CD4-positive, alpha-beta T cell treated with Interleukin-15 for 1 hour (primary cell): ENCODE measurements around the gene INHBB.
"Not testable (repeated sequence)": the region's sequence is repeated elsewhere in the genome, so short reads cannot be mapped to it uniquely, and the experiment has no call there.

Source experiments
- DNase-seq: peaks from one replicate; pipeline ENCODE4 v3.0.0-alpha.2; 2020

INHBB gene

DNA sequence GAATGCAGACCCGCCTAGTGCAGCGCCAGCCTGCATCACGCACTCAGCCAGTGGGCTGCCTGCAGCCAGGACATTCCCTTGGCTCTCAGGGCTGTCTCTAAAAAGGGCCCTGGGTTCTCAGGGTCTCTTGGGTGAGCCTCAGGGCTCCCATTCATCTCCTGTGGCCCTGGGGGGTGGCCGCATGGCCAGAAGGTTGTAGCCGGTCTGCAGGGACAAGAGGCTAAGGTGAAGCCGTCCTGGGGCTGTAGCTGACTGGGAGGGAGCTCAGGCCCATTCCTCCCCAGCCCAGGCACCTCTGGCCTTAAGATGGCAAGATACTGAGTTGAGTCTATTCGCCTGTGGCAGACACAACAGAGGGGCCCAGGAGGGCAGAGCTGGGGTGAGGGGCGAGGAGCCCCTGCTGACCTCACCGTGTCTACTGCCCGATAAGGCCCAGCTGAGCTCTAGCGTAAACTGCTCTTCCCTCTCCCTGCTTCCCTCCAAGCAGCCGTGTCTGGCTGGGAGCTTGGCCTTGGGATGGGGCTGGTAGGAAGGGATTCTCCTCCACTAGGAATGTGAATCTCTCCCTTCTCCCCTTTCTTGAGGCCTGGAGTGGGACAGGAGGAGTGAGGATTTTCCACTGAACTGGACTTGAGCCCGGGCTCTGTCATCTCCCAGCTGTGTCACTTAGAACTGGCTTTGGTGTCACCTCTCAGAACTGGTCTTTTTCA is 37.9 kb downstream of the INHBB start:
- DNase-seq, result no peak

DNA sequence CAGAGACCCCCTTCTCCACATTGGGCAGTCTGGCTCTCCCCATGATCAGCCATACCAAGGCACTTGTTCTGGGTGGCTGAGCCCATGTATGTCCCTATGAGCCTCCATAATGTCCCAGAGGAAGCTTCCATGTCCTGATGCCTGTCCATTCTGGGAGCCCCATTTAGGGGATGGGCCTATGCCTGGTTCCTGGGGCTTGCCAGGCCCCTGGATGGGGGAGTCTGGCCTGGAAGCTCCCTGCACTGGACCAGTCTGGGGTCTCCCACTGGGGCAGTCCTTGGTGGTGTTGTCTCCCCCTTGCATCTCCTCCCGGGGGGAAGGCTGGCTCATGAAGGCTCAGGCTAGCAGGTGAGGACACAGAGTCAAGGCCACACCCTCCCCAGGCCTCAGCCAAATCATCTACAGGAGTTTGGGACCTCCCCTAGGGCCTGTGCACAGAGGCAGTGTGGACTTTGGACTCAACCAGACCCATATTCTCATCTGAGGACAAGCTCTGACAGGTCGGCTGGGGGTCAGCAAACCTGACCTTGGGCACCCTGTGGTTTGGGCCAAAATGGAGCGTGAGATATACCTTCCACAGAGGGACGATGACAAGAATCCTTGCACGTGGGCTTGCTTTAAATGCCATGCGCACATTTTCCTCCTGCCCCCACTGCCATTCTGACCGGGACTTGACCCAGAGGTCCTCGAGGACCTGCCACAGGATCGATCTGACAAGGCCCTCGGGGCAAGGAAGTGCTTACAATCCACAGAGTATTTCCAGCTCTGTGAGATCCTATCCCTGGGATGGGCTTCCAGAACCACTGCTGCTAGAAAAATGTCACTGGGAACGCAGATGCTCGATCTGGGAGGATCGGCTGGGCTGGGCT is 38.8 kb downstream of the INHBB start:
- DNase-seq, result no peak

DNA sequence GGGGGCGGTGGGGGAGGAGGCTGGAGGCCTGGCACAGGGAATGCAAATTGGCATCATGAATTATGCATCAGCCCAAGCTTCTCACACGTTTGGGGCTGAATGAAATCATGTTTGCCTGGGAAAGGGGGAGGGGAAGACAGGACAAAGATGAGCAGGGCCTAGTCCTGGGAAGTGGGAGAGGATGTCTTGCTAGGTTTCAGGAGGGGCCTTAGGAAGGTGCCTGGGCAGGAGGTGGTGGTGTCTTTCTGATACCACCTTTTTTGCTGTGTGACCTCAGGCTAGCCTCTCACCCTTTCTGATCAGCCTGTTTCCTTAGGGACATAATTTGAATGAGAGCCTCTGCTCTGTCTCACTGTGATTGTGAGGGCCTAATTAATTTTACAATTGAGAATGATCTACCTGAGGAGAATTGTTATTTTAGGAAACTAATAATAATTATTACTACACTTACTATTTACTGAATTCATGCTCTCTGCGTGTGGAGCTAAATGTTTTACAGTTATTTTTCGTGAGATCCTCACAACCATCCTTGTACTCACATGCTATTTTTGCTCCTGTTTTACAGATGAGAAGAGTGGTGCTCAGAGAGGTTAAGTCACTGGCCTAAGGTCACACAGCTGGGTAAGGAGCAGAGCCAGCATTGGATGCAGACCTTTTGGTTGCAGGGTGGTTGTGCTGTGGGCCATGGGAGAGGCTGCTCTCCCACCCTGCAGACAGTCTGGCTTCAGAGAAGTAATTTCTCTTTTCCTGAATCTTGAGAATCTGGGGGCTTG is 39.6 kb downstream of the INHBB start:
- DNase-seq, result peak; percentile 10

DNA sequence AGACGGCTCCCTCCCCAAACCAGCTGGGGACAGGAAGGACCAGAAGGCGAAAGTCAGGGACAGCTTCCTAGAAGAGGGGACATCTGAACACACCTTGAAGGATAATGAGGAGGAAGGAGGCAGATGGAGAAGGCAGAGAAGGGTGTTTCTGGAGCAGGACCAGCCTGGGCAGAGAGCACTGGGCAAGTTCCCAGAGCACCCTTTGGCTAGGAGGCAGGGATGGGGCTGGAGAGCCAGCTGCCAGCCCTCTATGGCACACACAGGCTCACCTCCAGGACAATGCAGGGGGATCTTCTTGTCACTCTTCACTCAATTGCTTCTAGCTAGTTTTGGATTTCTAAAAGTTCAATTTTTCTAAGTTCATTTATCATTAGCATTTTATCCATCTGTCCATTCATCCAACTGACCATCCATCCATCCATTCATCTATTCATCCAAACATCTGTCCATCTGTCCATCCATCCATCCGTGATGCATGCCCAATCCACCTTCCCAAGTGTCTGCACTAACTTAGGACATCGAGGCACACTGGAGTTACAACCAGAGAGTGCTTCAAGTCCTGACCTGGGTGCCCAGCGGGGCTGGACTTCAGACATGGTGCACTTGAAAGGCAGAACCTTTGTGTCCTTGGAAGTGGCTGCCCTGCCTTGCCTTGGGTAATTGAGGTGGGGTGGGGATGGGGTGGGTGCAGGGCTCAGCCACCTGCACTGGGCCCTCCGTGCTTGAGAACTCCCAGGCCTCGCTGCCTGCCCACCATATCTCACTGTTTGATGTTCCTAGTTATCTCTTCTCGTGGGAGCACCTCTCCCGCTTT is 42.5 kb downstream of the INHBB start:
- peak; percentile 5 for DNase-seq

DNA sequence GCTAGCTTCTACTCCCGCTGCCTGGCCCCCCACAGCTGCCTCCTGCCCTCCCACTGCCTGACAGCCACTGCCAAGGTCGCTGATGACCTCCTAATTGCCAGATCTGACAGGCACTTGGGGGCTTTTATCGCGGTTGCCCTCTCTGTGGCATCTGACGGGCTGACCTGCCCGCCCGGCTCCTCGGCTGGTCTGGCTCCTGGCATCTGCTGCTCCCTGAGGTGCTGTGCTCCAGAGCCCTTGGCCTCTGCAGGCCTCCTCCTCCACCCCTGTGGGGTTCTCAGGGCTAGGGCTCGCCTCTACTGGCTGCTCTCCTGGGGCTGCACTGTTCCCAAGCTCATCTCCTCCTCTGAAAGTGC is 43.1 kb downstream of the INHBB start:
- DNase-seq, result no peak

DNA sequence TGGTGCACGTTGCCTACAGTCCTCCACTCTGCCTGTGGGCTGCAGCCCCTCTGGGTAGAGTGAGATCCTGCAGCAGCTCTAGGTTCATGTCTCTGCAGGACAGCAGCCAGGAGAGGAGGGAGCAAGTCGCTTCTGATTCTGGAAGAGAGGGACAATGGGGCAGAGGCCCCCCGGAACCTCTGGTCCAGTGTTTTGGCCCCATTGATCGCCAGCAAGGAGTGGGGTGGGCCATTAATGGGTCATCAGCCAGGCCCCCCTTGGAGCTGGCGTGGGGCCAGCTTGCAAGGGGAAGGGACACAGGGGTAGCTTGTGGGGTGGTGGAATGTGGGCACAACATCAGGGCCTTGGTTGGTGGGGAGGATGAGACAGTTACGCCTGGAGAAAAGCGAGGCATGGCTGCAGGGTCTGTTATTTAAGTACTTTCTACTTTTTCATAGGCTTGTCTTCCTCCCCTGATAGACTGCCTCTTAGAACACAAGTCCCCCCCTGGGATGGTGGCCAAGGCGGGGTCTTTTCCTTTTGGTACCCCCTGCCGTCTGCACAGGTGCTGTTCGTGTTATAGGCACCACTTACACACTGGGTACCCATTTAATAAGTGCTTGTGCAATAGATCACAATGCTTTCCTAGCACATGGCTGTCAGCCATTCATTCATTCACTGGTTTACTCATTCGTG is 44.6 kb downstream of the INHBB start:
- no peak for DNase-seq

DNA sequence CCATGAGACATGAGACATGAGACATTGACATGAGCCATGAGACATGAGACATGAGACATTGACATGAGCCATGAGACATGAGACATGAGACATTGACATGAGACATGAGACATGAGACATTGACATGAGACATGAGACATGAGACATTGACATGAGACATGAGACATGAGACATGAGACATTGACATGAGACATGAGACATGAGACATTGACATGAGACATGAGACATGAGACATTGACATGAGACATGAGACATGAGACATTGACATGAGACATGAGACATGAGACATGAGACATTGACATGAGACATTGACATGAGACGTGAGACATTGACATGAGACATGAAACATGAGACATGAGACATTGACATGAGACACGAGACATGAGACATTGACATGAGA is 45.4 kb downstream of the INHBB start:
- DNase-seq, result not testable (repeated sequence)

DNA sequence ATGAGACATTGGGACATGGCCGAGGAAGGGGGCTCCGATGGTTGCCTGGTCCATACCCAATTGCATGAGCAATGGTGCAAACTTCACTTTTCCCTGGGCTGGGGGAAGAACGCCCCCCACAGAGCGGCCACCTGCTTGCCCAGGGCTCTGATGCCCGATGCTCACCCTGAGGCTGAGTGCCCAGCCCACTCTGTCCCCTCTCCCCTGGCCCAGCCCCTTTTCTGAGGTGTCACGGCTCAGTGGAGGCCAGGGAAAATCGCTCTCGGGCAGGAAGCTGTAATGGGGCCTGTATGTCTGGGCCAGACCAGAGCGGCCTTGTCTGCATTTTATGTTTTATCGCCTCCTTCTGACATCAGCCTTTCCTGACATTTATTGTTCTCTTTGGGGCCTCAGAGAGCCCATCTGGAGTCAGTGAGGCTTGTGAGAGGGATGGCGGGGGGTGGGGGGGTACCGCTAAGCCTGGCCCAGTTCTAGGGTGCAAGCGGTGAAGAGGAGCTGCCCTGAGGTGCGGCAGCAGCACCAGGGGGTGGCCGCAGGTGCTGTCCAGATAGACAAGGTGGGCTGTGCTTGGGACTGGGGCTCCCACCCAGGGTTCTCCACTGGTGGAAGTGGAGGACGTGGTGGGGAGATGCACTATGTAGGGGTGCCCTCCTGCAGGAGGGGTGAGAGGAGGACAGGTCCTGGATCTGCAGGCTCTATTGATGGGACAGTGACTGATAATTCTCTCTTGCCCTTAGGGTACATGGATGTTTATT is 46.2 kb downstream of the INHBB start:
- DNase-seq, result no peak

DNA sequence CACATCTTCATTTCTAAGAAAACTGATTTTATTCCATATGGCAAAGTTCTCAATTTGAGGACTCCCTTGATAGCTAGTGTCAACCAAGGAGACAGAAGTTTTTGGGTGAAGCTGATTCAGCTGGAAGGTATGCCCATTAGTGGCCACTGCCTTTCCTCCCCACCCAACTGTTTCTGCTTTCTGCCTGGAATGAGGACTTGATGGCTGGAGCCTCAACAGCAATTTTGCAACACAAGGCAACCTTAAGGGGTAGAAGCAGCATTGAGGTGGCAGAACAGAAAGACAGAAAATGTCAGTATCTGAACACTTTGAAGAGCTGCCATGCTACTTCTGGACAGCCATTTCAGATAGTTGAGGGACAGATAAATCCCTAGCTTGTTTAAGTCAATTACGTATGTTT is 47.0 kb downstream of the INHBB start:
- no peak for DNase-seq

DNA sequence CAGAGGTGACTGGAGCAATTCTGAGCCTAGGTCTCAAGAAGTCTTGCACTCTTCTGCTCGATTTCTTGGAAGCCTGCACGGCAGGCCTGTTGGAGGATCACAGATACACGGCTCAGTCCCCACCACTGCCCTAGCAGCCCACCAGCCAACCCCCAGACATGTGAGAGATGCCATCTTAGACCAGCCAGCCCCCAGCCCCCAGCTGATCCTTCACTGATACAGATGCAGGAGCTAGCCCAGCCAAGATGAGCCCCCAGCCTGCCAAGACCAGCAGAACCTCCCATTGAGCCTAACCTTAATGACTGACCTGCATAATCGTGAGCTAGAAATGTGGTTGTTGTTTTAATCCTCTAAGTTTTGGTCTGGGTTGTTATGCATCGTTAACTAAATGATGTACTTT is 47.5 kb downstream of the INHBB start:
- DNase-seq, result no peak

DNA sequence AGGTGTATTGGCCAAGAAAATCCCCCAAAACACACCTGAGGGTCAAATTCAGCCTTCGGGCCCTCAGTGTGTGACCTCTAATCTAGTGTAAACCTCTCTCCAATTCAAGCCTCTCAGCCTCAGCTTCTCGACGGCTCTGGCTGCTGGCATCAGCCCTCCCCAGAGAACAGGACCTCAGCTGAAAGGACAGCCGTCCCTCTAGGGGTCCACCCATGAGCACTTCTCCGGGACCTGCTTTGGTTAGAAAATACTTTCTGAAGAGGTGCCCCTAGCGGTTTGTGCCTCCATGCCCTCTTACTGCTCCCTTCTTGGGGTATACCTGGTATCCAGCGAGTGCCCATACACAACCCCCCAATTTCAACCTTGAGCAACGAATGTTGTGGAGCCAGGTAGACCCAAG is 48.8 kb downstream of the INHBB start:
- no peak for DNase-seq

DNA sequence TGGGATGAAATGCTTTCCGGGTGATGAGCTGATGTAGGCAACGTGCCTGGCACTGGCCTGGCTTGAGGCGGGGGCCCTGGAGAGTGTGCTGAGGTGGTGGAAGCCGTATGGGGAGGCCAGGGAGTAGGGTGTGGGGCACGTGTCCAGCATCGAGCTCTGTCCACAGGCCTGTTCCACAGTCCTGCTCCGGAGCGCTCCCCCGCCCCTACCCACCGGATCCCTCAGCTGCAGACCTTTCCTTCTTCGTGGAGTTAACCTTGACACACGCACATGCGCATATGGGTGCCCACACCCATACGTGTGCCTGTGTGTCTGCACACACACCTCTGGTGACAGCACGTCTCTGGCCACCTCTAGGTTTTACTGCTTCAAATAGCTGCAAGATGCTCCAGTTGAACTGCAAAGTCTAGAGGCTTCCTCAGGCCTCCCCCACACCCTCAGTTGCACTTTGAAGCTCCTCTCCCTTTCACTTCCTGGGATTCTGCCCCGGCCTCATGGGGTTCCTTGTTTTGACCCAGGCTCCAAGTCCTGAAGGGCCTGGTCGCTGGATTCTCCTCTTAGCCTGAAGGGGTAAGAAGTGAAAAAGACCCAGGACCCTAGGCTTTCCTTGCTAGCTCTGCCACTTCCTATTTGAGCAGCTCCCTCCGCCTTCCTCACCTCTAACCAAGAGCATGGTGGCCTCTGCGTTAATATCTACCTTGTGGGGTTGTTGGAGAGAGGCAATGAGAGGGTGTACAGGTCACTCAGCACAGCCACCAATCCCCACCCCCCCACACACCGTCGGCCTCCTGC is 49.5 kb downstream of the INHBB start:
- DNase-seq, result no peak

DNA sequence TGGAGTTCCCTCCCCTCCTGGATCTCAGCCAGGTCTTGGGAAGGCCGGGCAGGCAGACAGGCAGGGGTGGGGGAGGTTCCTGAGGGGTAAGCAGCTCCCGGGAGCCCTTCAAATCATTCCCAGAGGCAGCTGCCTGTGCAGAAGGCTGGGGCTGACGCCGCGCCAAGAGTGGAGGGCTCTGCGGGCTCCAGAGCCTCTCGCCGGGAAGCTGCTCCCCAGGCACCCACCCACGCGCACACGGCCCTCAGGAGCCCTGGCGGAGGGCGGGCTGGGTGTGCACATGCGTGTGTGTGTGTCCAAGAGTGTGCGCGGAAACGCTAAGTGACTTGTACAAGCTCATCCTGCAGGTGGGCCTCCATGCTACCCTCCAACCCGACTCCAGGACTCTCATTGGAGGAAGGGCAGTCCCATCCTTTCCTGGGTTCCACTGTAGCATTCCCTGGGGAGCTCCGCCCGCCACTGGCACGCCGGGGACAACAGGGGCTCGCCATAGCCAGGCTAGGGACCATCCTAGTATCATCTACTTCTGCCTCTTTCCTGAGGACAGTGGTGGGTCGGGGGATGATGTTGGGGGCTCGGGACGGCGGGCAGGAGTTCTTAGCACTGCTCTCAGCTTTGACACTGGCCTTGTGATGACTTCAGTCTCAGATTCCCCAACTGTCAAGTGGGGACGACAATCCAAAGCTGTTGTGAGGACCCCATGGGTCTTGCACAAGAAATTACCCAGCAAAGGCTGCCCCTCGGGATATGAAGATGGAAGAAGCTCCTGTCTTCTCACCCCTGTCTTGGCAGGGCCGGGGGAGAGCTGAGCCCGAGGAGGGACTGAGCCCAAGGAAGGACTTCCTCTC is 50.3 kb downstream of the INHBB start:
- DNase-seq, result no peak

DNA sequence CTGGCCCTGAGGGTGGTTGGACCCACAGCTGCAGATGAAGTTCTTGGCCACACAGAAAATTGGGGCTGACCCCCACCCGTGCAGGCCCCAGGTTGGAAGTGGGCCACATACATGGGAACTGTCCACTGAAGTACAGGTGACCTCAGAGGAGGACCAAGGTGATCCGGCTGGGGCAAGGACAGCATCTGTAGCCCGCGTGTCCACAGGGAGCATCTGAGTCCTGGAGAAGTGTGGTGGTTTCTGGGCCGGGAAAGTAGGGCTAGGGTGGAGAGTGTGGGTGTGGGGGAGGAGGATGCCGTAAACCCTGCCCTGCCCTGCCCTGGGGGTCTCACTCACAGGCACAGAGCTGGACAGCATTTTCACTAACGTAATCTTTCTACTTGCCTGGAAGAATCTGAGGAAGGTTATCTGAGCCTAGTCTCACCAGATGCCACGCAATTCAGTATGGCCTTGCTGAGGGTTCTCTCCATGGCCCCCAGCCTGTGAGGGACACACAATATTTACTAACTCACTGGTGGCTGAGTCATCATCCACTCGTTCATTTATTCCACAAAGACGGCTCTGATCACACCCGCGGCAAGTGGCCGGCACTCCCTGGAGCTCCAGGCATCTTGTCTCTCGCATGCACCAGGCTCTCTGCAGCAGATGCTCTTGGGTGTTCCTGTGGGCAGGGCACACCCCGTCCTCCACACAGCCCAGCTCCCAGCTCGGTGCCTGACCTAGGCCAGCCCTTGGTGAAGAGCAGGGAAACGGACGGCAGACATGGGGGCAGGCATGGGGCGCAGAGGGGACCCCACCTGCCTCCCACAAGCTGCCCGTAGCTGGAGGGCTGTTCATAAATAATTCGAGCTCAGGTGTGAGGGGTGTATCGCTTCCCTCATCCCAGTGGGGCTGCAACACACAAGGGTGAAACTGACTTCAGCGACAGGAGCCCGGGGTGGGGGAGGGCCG is 51.2 kb downstream of the INHBB start:
- no peak for DNase-seq

DNA sequence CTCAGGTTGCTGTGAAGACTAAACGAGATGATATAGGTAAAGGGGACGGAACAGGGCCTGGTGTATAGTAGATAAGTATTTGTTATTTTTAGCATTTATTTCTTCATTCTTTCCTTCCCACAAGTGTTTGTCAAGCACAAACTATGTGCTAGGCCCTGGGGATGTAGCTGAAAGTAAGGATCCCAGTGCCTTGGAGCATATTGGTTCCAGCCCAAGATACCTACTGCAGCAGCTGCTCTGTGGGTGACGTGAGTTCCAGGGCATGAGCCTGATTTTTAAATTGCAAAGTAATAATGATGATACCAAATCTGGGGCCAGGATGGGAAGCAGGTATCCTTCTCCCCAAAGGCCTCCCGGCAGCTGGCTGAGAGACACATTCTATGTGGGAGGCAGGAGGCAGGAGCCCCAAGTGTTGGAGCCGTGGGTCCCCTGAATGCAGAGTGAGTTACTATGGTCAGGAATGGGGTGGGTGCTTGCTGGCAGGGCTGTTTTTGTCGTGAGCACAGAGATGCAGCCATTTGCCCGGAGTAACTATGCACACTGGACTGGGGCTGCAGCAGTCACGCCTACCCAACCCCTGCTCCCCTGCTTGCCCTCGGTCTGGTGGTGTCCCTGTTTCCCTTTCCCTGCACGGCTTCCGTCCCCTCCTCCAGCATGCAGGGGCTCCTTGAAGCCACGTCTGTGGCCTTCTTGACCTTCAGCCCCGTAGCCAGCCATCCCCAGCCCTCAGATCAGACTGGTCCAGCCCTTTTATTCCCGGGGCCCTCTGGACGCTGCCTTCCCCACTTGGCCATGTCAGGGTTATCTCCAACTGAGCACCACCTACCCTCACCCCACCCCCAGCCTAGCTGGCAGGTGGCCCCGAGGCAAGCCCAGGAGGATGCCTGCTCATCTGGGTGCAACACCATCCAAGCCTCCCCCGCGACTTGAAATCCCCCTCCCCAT is 52.4 kb downstream of the INHBB start:
- DNase-seq, result peak; percentile 10

DNA sequence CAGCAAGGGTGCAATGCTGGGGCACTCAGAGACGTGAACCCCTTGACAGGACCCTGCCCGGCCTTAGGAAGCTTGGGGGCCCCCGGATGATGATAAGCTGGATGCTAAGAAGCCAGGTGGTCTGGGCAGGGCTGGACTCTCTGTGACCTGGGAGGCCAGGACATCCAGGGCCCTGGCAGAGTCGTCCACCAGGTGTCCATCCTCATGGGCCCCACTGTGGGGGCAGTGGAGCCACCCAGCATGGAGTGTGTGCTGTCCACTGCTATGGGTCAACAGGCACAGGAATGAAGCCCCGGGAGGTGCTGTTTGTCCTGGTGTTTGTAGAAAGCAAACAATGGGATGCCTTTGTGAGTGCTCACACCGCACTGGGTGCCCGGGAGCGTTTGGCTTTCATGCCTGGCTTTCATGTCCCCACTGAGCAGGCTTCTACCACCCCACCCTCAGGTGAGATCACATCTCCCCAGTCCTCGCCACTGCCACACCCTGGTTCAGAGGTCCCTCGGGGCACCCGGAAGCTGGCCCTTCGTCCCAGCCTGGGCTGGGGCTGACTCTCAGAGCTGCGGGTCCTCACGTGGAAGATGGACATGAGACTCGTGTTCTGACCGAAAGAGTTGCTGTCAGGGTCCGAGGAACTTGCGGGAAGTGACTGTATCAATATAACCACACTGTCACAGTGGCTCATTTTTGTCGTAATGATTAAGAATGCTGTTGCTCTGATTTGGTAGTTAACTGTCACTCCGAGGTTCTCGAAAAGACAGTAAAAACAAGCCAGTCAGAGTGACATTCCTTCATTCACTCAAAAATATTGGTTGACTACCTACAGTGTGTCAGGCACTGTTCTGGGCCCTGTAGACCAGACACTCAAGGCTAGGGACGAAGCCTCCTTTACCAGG is 53.3 kb downstream of the INHBB start:
- DNase-seq, result no peak
